Mesenteric fat pad (tissue), 1 donor: ENCODE data around the gene DKKL1. TPM values are rescaled to one million over a fixed set of nuclear protein-coding genes. Genes with fewer than 3 reads are reported as not detected.

ENCODE experiments used
- DNase-seq: peaks from one replicate; pipeline ENCODE4 v3.0.0-alpha.2; 2020; ENCODE audit warnings: low spot score
- total RNA-seq: library from RNA; stranded (reverse); fragmentation: NEBNext Ultra II Directional; extraction: Animal tissue kit (Norgen Biotek cat#: 25700); gene quantifications from one replicate; pipeline ENCODE4 v1.2.1, GENCODE V29; 2021
- donor health status: DM: yes; HTN: yes; CAD: no.

DKKL1 gene
- total RNA-seq, 1 donor from 2014 or later = not detected

DNA sequence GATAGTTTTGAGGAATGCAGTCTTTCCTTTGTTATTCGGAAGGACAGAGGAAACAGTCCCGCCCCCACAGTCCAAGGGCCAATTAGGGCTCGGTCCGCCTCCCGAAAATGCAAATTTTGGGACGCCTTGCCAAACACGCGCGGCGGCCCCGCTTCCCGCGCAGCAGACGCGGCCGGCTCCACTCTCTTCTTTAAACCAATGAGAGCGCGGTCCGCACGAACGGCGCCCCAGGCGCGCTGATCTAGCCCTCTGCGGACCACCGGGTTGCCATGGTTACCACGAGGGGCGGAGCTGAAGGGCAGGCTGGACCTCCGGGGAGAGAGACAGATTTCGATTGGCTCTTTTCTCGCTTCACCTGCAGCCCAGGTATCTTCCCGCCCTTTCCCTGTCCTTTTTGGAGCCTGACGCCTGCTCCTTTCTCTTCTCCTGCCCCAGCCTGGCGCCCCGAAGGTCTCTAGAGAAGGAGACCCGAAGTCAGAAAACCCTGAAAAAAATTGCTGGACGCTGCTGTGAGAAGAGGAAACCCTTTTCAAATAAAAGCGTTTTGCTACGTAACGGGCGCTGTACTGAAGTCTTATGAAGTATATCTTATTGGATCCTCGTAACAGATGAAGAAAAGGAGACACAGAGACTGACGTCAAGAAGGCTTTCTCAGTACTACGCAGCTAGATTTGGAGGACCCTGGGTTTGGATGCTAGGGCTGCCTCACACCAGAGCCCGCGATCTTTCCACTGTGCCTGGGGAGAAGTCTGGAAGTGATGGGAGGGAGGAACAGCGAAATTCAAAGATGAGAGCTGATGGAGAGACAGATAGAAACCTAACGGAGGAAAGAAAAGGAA, 57.6 kb downstream of the DKKL1 start:
- no peak for DNase-seq

DNA sequence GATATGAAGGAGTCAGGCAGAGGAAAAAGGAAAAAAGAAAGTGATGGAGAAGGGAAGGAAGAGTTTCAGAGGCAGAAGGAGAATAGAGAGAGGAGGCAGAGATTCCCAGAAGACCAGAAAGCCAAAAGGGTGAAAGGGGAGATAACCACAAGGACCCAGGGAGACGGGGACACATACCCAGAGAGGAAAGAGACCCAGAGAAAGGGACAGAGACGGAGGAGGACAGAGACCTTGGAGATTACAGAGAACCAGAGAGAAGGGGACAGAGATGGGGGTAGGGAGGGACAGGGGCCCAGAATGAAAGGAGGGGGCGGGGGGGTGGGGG, 58.2 kb downstream of the DKKL1 start:
- no peak for DNase-seq

DNA sequence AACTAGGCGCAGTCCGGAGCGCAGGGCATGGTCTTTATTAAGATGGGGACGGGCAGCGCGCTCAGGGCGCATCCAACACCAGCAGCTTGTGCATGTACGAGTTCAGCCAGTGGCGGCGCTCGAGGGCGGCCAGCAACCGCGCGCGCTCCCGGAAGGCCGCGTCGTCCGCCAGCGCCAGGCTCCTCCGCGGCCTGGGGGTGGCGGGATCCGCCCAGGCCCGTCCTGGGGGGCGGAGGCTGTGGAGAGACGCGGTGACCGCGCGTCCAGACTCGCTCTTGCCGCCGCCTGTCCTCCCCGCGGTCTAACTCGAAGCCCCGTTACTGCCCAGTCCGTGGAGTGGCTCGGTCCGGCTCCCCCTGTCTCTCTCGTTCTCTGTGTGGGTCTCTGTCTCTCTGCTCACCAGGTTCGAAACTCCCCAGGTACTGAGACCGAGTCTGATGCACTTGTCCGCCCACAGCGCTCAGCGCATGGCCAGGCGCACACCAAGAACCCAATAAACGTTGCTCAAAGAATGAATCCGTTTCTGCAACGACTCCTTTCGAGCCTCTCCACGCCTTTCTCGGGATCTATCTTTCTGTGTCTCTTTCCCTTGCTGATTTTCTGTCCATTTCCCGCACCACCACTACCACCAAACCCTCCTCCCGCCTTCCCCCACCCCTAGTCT, 58.9 kb downstream of the DKKL1 start:
- no peak for DNase-seq

DNA sequence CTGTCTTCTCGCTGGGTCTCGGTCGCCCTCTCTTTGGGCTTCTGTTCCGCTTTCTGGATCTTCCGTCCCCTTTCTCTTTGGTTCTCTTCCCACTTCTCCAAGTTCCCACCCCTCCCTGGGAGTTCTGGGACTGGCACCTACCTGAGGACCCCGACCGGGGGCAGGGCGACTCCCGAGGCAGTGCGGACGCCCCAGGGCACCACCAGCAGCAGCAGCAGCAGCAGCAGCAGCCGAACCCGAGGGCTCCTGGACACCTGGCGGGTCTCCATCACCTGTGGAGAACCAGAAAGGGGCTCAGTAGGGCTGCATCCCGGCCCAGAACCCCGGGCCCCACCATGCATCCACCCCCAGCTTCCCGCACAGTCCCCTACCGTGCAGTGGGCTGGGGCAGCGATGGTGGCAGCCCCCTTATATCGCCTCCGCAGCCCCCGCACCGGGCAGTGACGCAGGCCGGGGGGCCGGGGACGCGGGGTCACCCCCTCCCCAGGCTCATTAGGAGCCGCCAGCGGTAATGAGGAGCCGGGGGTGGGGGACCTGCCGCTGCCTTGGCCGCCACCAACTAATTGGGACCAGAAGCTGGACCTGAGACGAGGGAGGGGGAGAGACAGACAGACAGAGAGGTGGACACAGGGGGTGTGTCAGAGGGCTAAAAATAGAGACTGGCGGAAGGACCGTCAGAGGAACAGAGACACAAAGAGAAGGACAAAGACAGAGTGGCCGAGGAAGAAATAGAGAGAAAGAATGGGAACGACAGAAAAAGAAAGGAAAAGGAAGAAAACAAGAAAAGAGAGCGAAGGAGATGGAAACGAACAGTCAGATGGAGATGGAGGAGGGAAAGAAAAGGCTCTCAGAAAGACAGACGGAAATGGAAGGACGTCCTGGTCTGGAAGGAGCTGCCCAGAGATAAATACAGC, 59.7 kb downstream of the DKKL1 start, which contains the start of gene PTH2:
Gene PTH2 (minus strand): TSS at position 371 of the 914 bp plus-strand sequence. CDS start 102 bp downstream, at position 269.
- no peak for DNase-seq

DNA sequence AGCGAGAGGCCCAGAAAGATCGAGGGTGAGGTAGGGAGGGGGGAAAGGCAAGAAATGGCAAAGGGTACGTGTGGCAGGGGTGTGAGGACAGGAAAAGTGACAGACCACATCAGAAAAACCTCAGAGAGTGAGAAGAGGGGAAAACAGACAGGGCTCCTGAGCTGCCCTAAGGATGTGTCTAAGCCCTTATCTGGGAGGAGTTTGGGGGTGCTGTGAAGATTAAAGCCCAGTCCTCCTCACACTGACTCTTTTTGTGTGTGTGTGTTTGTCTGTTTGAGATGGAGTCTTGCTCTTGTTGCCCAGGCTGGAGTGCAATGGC, 60.3 kb downstream of the DKKL1 start:
- DNase-seq = no peak

Other genes with a start within 250 kb of the DKKL1 start
- 4.2 TPM for gene LIN7B, start 249.5 kb upstream of the DKKL1 start, total RNA-seq
- not detected for gene C19orf73, start 244.7 kb upstream of the DKKL1 start, total RNA-seq
- gene PPFIA3, start 244.3 kb upstream of the DKKL1 start, total RNA-seq = 3.1 TPM
- 1.3 TPM for gene HRC, start 208.5 kb upstream of the DKKL1 start, total RNA-seq
- 17.0 TPM for gene TRPM4, start 206.1 kb upstream of the DKKL1 start, total RNA-seq
- 3.1 TPM for gene SLC6A16, start 38.7 kb upstream of the DKKL1 start, total RNA-seq
- 32.1 TPM for gene CD37, start 28.5 kb upstream of the DKKL1 start, total RNA-seq
- gene TEAD2, start 1.5 kb upstream of the DKKL1 start, total RNA-seq = 48.3 TPM
- not detected for gene KASH5, start 24.4 kb downstream of the DKKL1 start, total RNA-seq
- not detected for gene PTH2, start 59.6 kb downstream of the DKKL1 start, total RNA-seq
- not detected for gene GFY, start 61.5 kb downstream of the DKKL1 start, total RNA-seq
- gene SLC17A7, start 77.7 kb downstream of the DKKL1 start, total RNA-seq = 2.3 TPM
- gene PIH1D1, start 87.9 kb downstream of the DKKL1 start, total RNA-seq = 50.2 TPM
- gene ALDH16A1, start 89.3 kb downstream of the DKKL1 start, total RNA-seq = 32.1 TPM
- 6.2 TPM for gene FLT3LG, start 110.3 kb downstream of the DKKL1 start, total RNA-seq
- gene RPL13A, start 123.7 kb downstream of the DKKL1 start, total RNA-seq = 2,027 TPM
- gene RPS11, start 132.6 kb downstream of the DKKL1 start, total RNA-seq = 1,458 TPM
- gene FCGRT, start 148.8 kb downstream of the DKKL1 start, total RNA-seq = 476 TPM
- 76.2 TPM for gene RCN3, start 164.1 kb downstream of the DKKL1 start, total RNA-seq
- gene NOSIP, start 216.7 kb downstream of the DKKL1 start, total RNA-seq = 46.0 TPM
- gene PRRG2, start 217.4 kb downstream of the DKKL1 start, total RNA-seq = 1.1 TPM
- gene PRR12, start 227.3 kb downstream of the DKKL1 start, total RNA-seq = 22.3 TPM